AG08396 (cell line): ENCODE results near the gene OSBPL10.
"Not testable (repeated sequence)": the region's sequence is repeated elsewhere in the genome, so short reads cannot be mapped to it uniquely, and the experiment has no call there.

Experiments used
- DNase-seq: peaks from one replicate; pipeline ENCODE4 v3.0.0; 2012; ENCODE audit warnings: low spot score, mixed read lengths

The OSBPL10 gene

GRCh38 chr3:31981206-31982181 lies at the start of gene OSBPL10, which contains the start of gene ZNF860:
Gene OSBPL10 (minus strand): TSS chr3:31981262. CDS start chr3:31981179, 83 bp downstream.
Gene ZNF860 (plus strand): TSS chr3:31981750. CDS start chr3:31989080, 7,330 bp downstream.
- peak; percentile 81 for DNase-seq

- DNase-seq: no peak
Observed at GRCh38 chr3:32026593-32026992, 45.5 kb upstream of the OSBPL10 start.

- no peak for DNase-seq
Observed at GRCh38 chr3:32022947-32023346, 41.9 kb upstream of the OSBPL10 start.

- DNase-seq: no peak
Observed at GRCh38 chr3:32021748-32022147, 40.7 kb upstream of the OSBPL10 start.

GRCh38 chr3:32021155-32021554 lies 40.1 kb upstream of the OSBPL10 start:
- no peak for DNase-seq

GRCh38 chr3:32018757-32019564 lies 37.9 kb upstream of the OSBPL10 start:
- DNase-seq: peak; percentile 47

- DNase-seq: no peak
Observed at GRCh38 chr3:32017286-32017685, 36.2 kb upstream of the OSBPL10 start.

- not testable (repeated sequence) for DNase-seq
Observed at GRCh38 chr3:32015638-32016037, 34.6 kb upstream of the OSBPL10 start.

- DNase-seq: not testable (repeated sequence)
Observed at GRCh38 chr3:32010699-32011098, 29.6 kb upstream of the OSBPL10 start.

- no peak for DNase-seq
Observed at GRCh38 chr3:32009957-32010356, 28.9 kb upstream of the OSBPL10 start.

GRCh38 chr3:32009101-32009500 lies 28.0 kb upstream of the OSBPL10 start:
- no peak for DNase-seq

GRCh38 chr3:32004113-32004765 lies 23.2 kb upstream of the OSBPL10 start:
- DNase-seq: no peak

GRCh38 chr3:32003380-32003779 lies 22.3 kb upstream of the OSBPL10 start:
- DNase-seq: no peak

- DNase-seq: no peak
Observed at GRCh38 chr3:32002561-32003368, 21.7 kb upstream of the OSBPL10 start.

- no peak for DNase-seq
Observed at GRCh38 chr3:32000877-32001276, 19.8 kb upstream of the OSBPL10 start.

GRCh38 chr3:31999907-32000439 lies 18.9 kb upstream of the OSBPL10 start:
- DNase-seq: no peak

GRCh38 chr3:31997500-31997899 lies 16.4 kb upstream of the OSBPL10 start:
- DNase-seq: no peak

GRCh38 chr3:31996195-31996594 lies 15.1 kb upstream of the OSBPL10 start:
- no peak for DNase-seq

- not testable (repeated sequence) for DNase-seq
Observed at GRCh38 chr3:31995026-31995425, 14.0 kb upstream of the OSBPL10 start.

GRCh38 chr3:31993843-31994242 lies 12.8 kb upstream of the OSBPL10 start:
- DNase-seq: no peak

- DNase-seq: not testable (repeated sequence)
Observed at GRCh38 chr3:31992995-31993394, 11.9 kb upstream of the OSBPL10 start.
